ENCODE results near the gene AREL1.

GRCh38 chr14:74648601-74649000, 64.3 kb downstream of the AREL1 start:
- TF ChIP-seq CTCF (IDR thresholded peaks at IDR 0.05) (no peak), POLR2A (IDR thresholded peaks at IDR 0.05) (no peak)
